AG08396 (cell line): ENCODE results near the gene PDE3A.

Experiments used
- DNase-seq: peaks from one replicate; pipeline ENCODE4 v3.0.0; 2012; ENCODE audit warnings: low spot score, mixed read lengths

Gene PDE3A

GRCh38 chr12:20711846-20712245, 343.5 kb downstream of the PDE3A start:
- no peak for DNase-seq

GRCh38 chr12:20716037-20716436, 347.7 kb downstream of the PDE3A start:
- no peak for DNase-seq

- no peak for DNase-seq
Observed at GRCh38 chr12:20716985-20717384, 348.6 kb downstream of the PDE3A start.

DNA sequence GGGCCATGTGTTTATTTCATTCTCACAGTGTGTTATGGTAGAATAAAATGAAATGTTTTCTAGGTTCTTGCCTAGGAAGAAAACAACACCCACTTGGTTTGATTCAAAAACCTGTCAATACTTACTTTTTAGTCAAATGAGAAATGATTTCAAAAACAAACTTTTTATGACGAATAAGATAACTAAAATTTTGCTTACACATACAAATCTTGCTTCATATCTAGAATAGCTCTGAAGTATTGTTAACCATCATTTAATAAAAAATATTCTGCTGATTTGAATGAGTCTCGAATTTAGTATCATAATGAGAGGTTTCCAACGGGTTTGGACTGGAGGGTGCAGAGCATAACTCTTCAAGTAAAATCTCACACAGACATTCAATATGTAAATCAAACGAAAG, 350.0 kb downstream of the PDE3A start:
- DNase-seq: no peak

- no peak for DNase-seq
Observed at GRCh38 chr12:20722142-20722541, 353.8 kb downstream of the PDE3A start.

DNA sequence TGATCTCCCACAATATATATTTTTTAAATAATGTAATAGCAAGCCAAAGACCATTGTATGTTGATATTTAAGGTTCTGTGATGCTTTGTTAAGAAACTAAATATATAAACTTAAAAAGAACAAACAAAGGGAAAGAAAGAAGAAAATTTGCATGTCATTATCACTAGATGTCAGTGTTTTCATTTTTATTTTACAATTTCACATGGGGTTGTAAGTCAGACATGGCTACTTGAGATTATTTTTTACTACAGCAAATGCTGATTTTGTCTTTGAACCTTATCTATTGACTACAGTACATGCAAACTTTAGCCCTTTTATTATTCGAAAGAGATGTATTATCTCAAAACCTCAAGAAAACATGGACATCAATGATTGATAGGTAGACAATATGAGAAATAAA, 362.9 kb downstream of the PDE3A start:
- DNase-seq: no peak
